HG03066 (cell line): ENCODE data around the gene TMCO4.

Experiments
- ATAC-seq: cut with Tn5 transposase; IDR thresholded peaks from one replicate; pipeline ENCODE4 v1.9.1; 2021; ENCODE audit warnings: low read depth; ENCODE audit not compliant: unreplicated experiment

The TMCO4 gene

GRCh38 chr1:19752083-19752696 is 47.5 kb downstream of the TMCO4 start:
- ATAC-seq, result no peak

GRCh38 chr1:19750882-19751276 is 48.8 kb downstream of the TMCO4 start:
- ATAC-seq, result no peak

GRCh38 chr1:19750101-19750881 is 49.4 kb downstream of the TMCO4 start:
- no peak for ATAC-seq

- ATAC-seq, result no peak
Measured at GRCh38 chr1:19749685-19750084, 50.0 kb downstream of the TMCO4 start.

GRCh38 chr1:19747761-19748160 is 52.0 kb downstream of the TMCO4 start:
- ATAC-seq, result no peak

- ATAC-seq, result no peak
Measured at GRCh38 chr1:19744886-19745285, 54.8 kb downstream of the TMCO4 start.

GRCh38 chr1:19744335-19744743 is 55.4 kb downstream of the TMCO4 start:
- no peak for ATAC-seq

GRCh38 chr1:19743793-19744192 is 55.9 kb downstream of the TMCO4 start:
- ATAC-seq, result no peak

GRCh38 chr1:19743180-19743579 is 56.5 kb downstream of the TMCO4 start:
- no peak for ATAC-seq

GRCh38 chr1:19739628-19740027 is 60.1 kb downstream of the TMCO4 start:
- ATAC-seq, result no peak

- ATAC-seq, result no peak
Measured at GRCh38 chr1:19738669-19739068, 61.0 kb downstream of the TMCO4 start.

- ATAC-seq, result no peak
Measured at GRCh38 chr1:19738076-19738475, 61.6 kb downstream of the TMCO4 start.

GRCh38 chr1:19737104-19737825 is 62.5 kb downstream of the TMCO4 start:
- no peak for ATAC-seq

- no peak for ATAC-seq
Measured at GRCh38 chr1:19735440-19736127, 64.1 kb downstream of the TMCO4 start.

- no peak for ATAC-seq
Measured at GRCh38 chr1:19734472-19734999, 65.2 kb downstream of the TMCO4 start.

- no peak for ATAC-seq
Measured at GRCh38 chr1:19734056-19734455, 65.7 kb downstream of the TMCO4 start.

- ATAC-seq, result no peak
Measured at GRCh38 chr1:19733615-19734014, 66.1 kb downstream of the TMCO4 start.

GRCh38 chr1:19731311-19731821 is 68.3 kb downstream of the TMCO4 start:
- ATAC-seq, result no peak

- ATAC-seq, result no peak
Measured at GRCh38 chr1:19730793-19731192, 68.9 kb downstream of the TMCO4 start.

GRCh38 chr1:19730232-19730631 is 69.5 kb downstream of the TMCO4 start:
- no peak for ATAC-seq
